Gastroesophageal sphincter (tissue), 4 donors: ENCODE measurements around the gene IL3. TPM values are rescaled to one million over a fixed set of nuclear protein-coding genes. Genes with fewer than 3 reads are reported as not detected.

Experiments
- ATAC-seq: fragments of 150-250 bp; one replicate; pipeline ENCODE4 v1.9.1; 2016; ENCODE audit warnings: mild to moderate bottlenecking, moderate library complexity
- H3K27ac ChIP-seq, 4 donors: fragments of 200-600 bp; sonication (generic) in 3 of 4; 1 replicate in 3 of 4; 2 replicates in 1 of 4; pipeline ENCODE4 v1.5.1; 2016 to 2019
- H3K27me3 ChIP-seq: fragments of 200-600 bp; sonication (generic); one replicate; pipeline ENCODE4 v1.5.1; 2019
- H3K36me3 ChIP-seq, 2 donors: fragments of 200-600 bp; sonication (generic); one replicate each; pipeline ENCODE4 v1.5.1; 2019; ENCODE audit warnings: control low read depth in 1 of 2
- H3K4me1 ChIP-seq, 3 donors: fragments of 200-600 bp; sonication (generic); 1 replicate in 2 of 3; 2 replicates in 1 of 3; pipeline ENCODE4 v1.5.1; 2016 to 2019; ENCODE audit warnings: control low read depth in 2 of 3
- H3K4me3 ChIP-seq, 2 donors: fragments of 200-600 bp; sonication (generic); one replicate each; pipeline ENCODE4 v1.5.1; 2019; ENCODE audit warnings: mild to moderate bottlenecking in 1 of 2, moderate library complexity in 1 of 2
- H3K9me3 ChIP-seq, 3 donors: fragments of 200-600 bp; sonication (generic); one replicate each; pipeline ENCODE4 v1.5.1; 2017 to 2019; ENCODE audit warnings: control low read depth in 2 of 3
- EP300 ChIP-seq: sonication (generic); formaldehyde crosslinking; IDR thresholded peaks from one replicate; pipeline ENCODE4 v1.6.1; 2017; ENCODE audit warnings: antibody characterized with exemption, mild to moderate bottlenecking
- POLR2A ChIP-seq, 2 donors: fragments of 450-650 bp; IDR thresholded peaks; one replicate each; pipeline ENCODE4 v1.6.1; 2017; ENCODE audit warnings: antibody characterized with exemption in 2 of 2, mild to moderate bottlenecking in 2 of 2, moderate library complexity in 1 of 2
- POLR2AphosphoS5 ChIP-seq: sonication (generic); formaldehyde crosslinking; IDR thresholded peaks from one replicate; pipeline ENCODE4 v1.6.1; 2017; ENCODE audit warnings: antibody characterized with exemption
- WGBS, 2 donors: methylation state at CpG; one replicate each; pipeline ENCODE4 v1.1.5; 2018; ENCODE audit warnings: low coverage in 1 of 2; 5-methylcytosine and 5-hydroxymethylcytosine counted together
- total RNA-seq, 4 donors: library from RNA; depleted of rRNA; stranded (reverse); fragments of >200 nt; gene quantifications; one replicate each; pipeline ENCODE4 v1.1.0, GENCODE V29; 2016
- TF ChIP-seq, protein P1 (sequence below), 4 experiments: fragments of 200-600 bp in 2 of 4; fragments of 450-650 bp in 2 of 4; sonication (generic) in 1 of 4; IDR thresholded peaks; one replicate each; pipeline ENCODE4 v1.5.1; 2017 to 2019; ENCODE audit warnings: antibody characterized with exemption in 4 of 4, mild to moderate bottlenecking in 2 of 4, moderate library complexity in 2 of 4

Gene IL3
- total RNA-seq, 4 donors from 2014 or later: not detected

DNA sequence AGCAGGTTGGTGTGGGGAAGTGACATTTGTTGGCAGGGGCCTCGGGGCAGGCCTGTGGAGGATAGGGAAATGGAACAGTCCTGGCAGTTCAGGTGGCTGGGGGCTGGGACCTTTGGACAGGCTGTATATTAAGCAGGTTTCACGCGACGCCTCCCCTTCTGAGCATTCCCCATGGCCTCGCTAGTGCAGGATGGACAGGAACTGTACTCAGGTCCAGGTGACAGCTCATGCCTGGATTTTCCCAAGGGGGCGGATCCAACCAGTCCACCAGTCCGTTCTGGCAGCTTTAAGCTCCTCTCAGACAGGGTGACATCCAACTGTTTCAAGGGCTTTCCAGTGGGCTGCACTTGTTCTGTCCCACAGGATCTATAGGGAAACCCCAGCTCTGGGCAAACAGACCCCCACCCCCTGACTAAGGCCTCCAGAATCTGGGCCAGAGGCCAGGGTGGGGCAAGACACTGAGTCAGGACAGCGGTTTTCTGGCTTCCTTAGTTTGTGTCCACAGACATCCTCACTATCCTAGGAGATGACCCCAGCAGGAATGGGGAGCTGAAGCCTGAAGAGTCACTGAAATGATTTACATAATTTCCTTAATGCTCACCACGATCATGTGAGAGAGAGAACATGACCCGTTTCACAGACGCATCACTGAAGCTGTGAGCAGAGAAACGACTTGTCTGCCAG, 34.1 kb downstream of the IL3 start:
- no peak for ATAC-seq
- Histone ChIP-seq H3K4me1 (no peaks in the 10 kb centered on the region), H3K27me3 (no peaks in the 10 kb centered on the region), H3K27ac (no peak overlapping the region), H3K9me3 (no peaks in the 10 kb centered on the region), H3K36me3 (no peaks in the 10 kb centered on the region), H3K4me3 (no peak overlapping the region)
- TF ChIP-seq POLR2A (IDR thresholded peaks at IDR 0.05) (no peak), POLR2AphosphoS5 (no peak), EP300 (no peak)
- TF ChIP-seq, protein P1, sequence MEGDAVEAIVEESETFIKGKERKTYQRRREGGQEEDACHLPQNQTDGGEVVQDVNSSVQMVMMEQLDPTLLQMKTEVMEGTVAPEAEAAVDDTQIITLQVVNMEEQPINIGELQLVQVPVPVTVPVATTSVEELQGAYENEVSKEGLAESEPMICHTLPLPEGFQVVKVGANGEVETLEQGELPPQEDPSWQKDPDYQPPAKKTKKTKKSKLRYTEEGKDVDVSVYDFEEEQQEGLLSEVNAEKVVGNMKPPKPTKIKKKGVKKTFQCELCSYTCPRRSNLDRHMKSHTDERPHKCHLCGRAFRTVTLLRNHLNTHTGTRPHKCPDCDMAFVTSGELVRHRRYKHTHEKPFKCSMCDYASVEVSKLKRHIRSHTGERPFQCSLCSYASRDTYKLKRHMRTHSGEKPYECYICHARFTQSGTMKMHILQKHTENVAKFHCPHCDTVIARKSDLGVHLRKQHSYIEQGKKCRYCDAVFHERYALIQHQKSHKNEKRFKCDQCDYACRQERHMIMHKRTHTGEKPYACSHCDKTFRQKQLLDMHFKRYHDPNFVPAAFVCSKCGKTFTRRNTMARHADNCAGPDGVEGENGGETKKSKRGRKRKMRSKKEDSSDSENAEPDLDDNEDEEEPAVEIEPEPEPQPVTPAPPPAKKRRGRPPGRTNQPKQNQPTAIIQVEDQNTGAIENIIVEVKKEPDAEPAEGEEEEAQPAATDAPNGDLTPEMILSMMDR (IDR thresholded peaks at IDR 0.05): no peak
- WGBS, 2 donors: 43 to 54% methylated on average over 6 to 11 of the region's 12 CpGs

GRCh38 chr5:132095077-132095410, 34.6 kb downstream of the IL3 start:
- no peaks in the 10 kb centered on the region for H3K36me3 ChIP-seq
- no peaks in the 10 kb centered on the region for H3K9me3 ChIP-seq
- no peak for ATAC-seq
- H3K27ac ChIP-seq: no peak overlapping the region
- H3K27me3 ChIP-seq: no peaks in the 10 kb centered on the region
- no peak overlapping the region for H3K4me3 ChIP-seq
- no peak for TF ChIP-seq POLR2AphosphoS5
- TF ChIP-seq EP300: no peak
- TF ChIP-seq POLR2A (IDR thresholded peaks at IDR 0.05): no peak
- TF ChIP-seq, protein P1 (IDR thresholded peaks at IDR 0.05): no peak
- H3K4me1 ChIP-seq: no peaks in the 10 kb centered on the region
- WGBS, 2 donors: 40 to 71% methylated on average over 1 to 2 of the region's 2 CpGs

- 53% methylated on average over 5 of the region's 6 CpGs; no CpG with 5 or more reads in 1 of the 2 donors for WGBS, 2 donors
- peak; percentile 7 for ATAC-seq
- no peaks in the 10 kb centered on the region for H3K36me3 ChIP-seq
Measured at GRCh38 chr5:132095424-132095972, 35.0 kb downstream of the IL3 start.

DNA sequence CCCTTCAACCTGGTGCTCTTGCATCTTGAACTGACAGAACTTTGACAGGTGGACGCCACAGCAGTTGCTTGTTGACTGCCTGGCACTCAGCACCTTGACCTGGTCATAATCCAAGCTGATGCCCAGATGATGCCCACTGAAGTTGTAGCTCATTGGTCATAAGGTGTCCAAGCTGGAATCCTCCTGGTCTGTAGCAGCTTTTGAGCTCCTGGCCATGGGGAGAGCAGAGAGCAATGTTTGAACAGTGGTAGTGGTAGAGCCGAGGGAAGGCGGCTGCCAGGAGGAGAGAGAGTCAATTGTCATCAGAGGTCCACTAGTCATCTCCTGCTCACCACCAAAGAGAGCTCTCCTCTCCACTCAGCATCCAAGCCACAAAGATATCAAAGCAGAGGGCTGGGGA, 36.4 kb downstream of the IL3 start:
- Histone ChIP-seq H3K4me3 (no peak overlapping the region), H3K9me3 (no peaks in the 10 kb centered on the region), H3K27me3 (no peaks in the 10 kb centered on the region), H3K36me3 (no peaks in the 10 kb centered on the region), H3K4me1 (no peaks in the 10 kb centered on the region), H3K27ac (no peak overlapping the region)
- TF ChIP-seq POLR2A (IDR thresholded peaks at IDR 0.05) (no peak), EP300 (no peak), POLR2AphosphoS5 (no peak)
- TF ChIP-seq, protein P1 (IDR thresholded peaks at IDR 0.05): no peak
- WGBS, 2 donors: 81 to 86% methylated on average over 1 to 3 of the region's 3 CpGs
- no peak for ATAC-seq

More at GRCh38 chr5:132095424-132095972, 35.0 kb downstream of the IL3 start:
- no peaks in the 10 kb centered on the region for H3K4me1 ChIP-seq
- H3K27me3 ChIP-seq: no peaks in the 10 kb centered on the region
- H3K4me3 ChIP-seq: no peak overlapping the region
- TF ChIP-seq EP300 (no peak), POLR2AphosphoS5 (no peak), POLR2A (IDR thresholded peaks at IDR 0.05) (no peak)
- TF ChIP-seq, protein P1 (IDR thresholded peaks at IDR 0.05): no peak
- H3K9me3 ChIP-seq: no peaks in the 10 kb centered on the region
- no peak overlapping the region for H3K27ac ChIP-seq

GRCh38 chr5:132098151-132098594, 37.7 kb downstream of the IL3 start:
- TF ChIP-seq, protein P1 (IDR thresholded peaks at IDR 0.05): no peak
- TF ChIP-seq POLR2AphosphoS5 (no peak), EP300 (no peak), POLR2A (IDR thresholded peaks at IDR 0.05) (no peak)
- H3K36me3 ChIP-seq: no peaks in the 10 kb centered on the region
- H3K4me3 ChIP-seq: no peak overlapping the region
- no peak for ATAC-seq
- 52 to 72% methylated on average over 2 to 5 of the region's 5 CpGs for WGBS, 2 donors
- H3K27me3 ChIP-seq: no peaks in the 10 kb centered on the region
- peaks cover 0 to 4% (median 3%) of the 10 kb centered on the region in 3 donors for H3K4me1 ChIP-seq
- no peak overlapping the region for H3K27ac ChIP-seq
- no peaks in the 10 kb centered on the region for H3K9me3 ChIP-seq
